SK-N-SH treated with all-trans-retinoic acid at 6 μM for 48 hours (cell line): ENCODE measurements around the gene CXCL3.

Experiments used
- ATAC-seq: fragments of 200-7000 bp; cut with Tn5 transposase; 3 replicates; pipeline ENCODE4 v1.9.1; 2020; ENCODE audit warnings: mild to moderate bottlenecking, moderate library complexity
- ARNTL ChIP-seq: fragments of 450-650 bp; formaldehyde crosslinking; IDR thresholded peaks from 2 replicates; pipeline ENCODE4 v1.5.0; 2020; ENCODE audit warnings: low read depth, mild to moderate bottlenecking, moderate library complexity, borderline replicate concordance
- BACH2 ChIP-seq: fragments of 250-450 bp; sonication (Bioruptor Pico); IDR thresholded peaks from 2 replicates; pipeline ENCODE4 v1.9.0; 2021; ENCODE audit warnings: mild to moderate bottlenecking, borderline replicate concordance
- CSDC2 ChIP-seq: fragments of 250-450 bp; sonication (Bioruptor Pico); IDR thresholded peaks from 2 replicates; pipeline ENCODE4 v1.5.0; 2020; ENCODE audit warnings: mild to moderate bottlenecking, moderate library complexity
- ESRRG ChIP-seq: fragments of 250-450 bp; sonication (Bioruptor Pico); IDR thresholded peaks from 2 replicates; pipeline ENCODE4 v1.6.1; 2021; ENCODE audit warnings: mild to moderate bottlenecking
- GLIS3 ChIP-seq: fragments of 250-450 bp; sonication (Bioruptor Pico); IDR thresholded peaks from 2 replicates; pipeline ENCODE4 v1.5.0; 2020; ENCODE audit warnings: mild to moderate bottlenecking, moderate library complexity
- ISL1 ChIP-seq: fragments of 250-450 bp; sonication (Bioruptor Pico); IDR thresholded peaks from 2 replicates; pipeline ENCODE4 v2.1.2; 2022; ENCODE audit warnings: mild to moderate bottlenecking, moderate library complexity
- OSR1 ChIP-seq: fragments of 250-450 bp; sonication (Bioruptor Pico); IDR thresholded peaks from 2 replicates; pipeline ENCODE4 v1.8.0; 2022; ENCODE audit warnings: moderate library complexity, mild to moderate bottlenecking, inconsistent platforms
- RARB ChIP-seq: fragments of 250-450 bp; sonication (Bioruptor Pico); IDR thresholded peaks from 2 replicates; pipeline ENCODE4 v1.8.0; 2021; ENCODE audit warnings: mild to moderate bottlenecking, moderate library complexity
- SNAI2 ChIP-seq: fragments of 250-450 bp; sonication (Bioruptor Pico); IDR thresholded peaks from 2 replicates; pipeline ENCODE4 v1.5.0; 2020; ENCODE audit warnings: mild to moderate bottlenecking, moderate library complexity
- TCF4 ChIP-seq: fragments of 250-450 bp; sonication (Bioruptor Pico); IDR thresholded peaks from 2 replicates; pipeline ENCODE4 v1.8.0; 2021; ENCODE audit warnings: mild to moderate bottlenecking, moderate library complexity, borderline replicate concordance
- TOX ChIP-seq: fragments of 250-450 bp; sonication (Bioruptor Pico); IDR thresholded peaks from 2 replicates; pipeline ENCODE4 v1.8.0; 2021; ENCODE audit warnings: mild to moderate bottlenecking, moderate library complexity, borderline replicate concordance
- ZC3H10 ChIP-seq: fragments of 250-450 bp; sonication (Bioruptor Pico); IDR thresholded peaks from 2 replicates; pipeline ENCODE4 v1.5.1; 2021; ENCODE audit warnings: mild to moderate bottlenecking, moderate library complexity
- ZFP3 ChIP-seq: fragments of 250-450 bp; sonication (Bioruptor Pico); IDR thresholded peaks from 2 replicates; pipeline ENCODE4 v1.5.0; 2020; ENCODE audit warnings: mild to moderate bottlenecking, moderate library complexity
- ZFP30 ChIP-seq: fragments of 450-650 bp; formaldehyde crosslinking; IDR thresholded peaks from 2 replicates; pipeline ENCODE4 v1.5.0; 2022; ENCODE audit warnings: mild to moderate bottlenecking, moderate library complexity
- ZNF565 ChIP-seq: fragments of 450-650 bp; formaldehyde crosslinking; conservative IDR thresholded peaks from 2 replicates; pipeline ENCODE4 v1.5.0; 2020; ENCODE audit warnings: low read depth, mild to moderate bottlenecking, moderate library complexity
- ZNF70 ChIP-seq: fragments of 450-650 bp; formaldehyde crosslinking; IDR thresholded peaks from 2 replicates; pipeline ENCODE4 v1.5.0; 2020; ENCODE audit warnings: mild to moderate bottlenecking, moderate library complexity
- ZNF8 ChIP-seq: fragments of 450-650 bp; formaldehyde crosslinking; IDR thresholded peaks from 2 replicates; pipeline ENCODE4 v1.5.0; 2020; ENCODE audit warnings: mild to moderate bottlenecking, moderate library complexity
- TF ChIP-seq, protein P1 (sequence below): fragments of 250-450 bp; sonication (Bioruptor Pico); IDR thresholded peaks from 2 replicates; pipeline ENCODE4 v1.8.0; 2020; ENCODE audit warnings: mild to moderate bottlenecking, moderate library complexity, borderline replicate concordance
- TF ChIP-seq, protein P2 (sequence below): fragments of 250-450 bp; sonication (Bioruptor Pico); IDR thresholded peaks from 2 replicates; pipeline ENCODE4 v1.8.0; 2021; ENCODE audit warnings: low read depth, mild to moderate bottlenecking, moderate library complexity, borderline replicate concordance
- TF ChIP-seq, protein P3 (sequence below): fragments of 250-450 bp; sonication (Bioruptor Pico); IDR thresholded peaks from 2 replicates; pipeline ENCODE4 v1.5.1; 2020; ENCODE audit warnings: low read depth, mild to moderate bottlenecking, moderate library complexity
- TF ChIP-seq, protein P4 (sequence below): fragments of 250-450 bp; sonication (Bioruptor Pico); IDR thresholded peaks from 2 replicates; pipeline ENCODE4 v1.5.0; 2020; ENCODE audit warnings: mild to moderate bottlenecking, moderate library complexity
- TF ChIP-seq, protein P5 (sequence below): fragments of 250-450 bp; sonication (Bioruptor Pico); IDR thresholded peaks from 2 replicates; pipeline ENCODE4 v1.5.1; 2021; ENCODE audit warnings: mild to moderate bottlenecking, moderate library complexity

Gene CXCL3

DNA sequence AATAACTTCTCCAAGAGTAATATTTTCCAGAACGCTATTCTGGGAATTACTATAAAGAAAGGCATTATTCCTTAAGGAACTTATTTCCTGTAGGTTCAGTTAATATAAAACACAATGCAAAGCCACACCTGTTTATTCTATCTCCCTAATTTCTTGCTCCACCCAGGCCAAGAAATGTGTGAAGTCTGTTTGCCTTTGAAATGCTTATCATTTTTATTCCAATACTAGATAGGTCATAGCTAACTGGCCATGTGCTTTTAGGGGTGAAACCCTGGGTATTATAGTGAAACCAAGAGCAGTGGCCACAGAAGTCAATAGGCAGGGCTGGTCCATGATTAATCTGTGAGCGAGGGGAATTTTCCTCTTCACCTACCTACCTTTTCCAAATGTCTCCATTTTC, 14.8 kb downstream of the CXCL3 start:
- ATAC-seq, result no peak
- TF ChIP-seq, protein P1, sequence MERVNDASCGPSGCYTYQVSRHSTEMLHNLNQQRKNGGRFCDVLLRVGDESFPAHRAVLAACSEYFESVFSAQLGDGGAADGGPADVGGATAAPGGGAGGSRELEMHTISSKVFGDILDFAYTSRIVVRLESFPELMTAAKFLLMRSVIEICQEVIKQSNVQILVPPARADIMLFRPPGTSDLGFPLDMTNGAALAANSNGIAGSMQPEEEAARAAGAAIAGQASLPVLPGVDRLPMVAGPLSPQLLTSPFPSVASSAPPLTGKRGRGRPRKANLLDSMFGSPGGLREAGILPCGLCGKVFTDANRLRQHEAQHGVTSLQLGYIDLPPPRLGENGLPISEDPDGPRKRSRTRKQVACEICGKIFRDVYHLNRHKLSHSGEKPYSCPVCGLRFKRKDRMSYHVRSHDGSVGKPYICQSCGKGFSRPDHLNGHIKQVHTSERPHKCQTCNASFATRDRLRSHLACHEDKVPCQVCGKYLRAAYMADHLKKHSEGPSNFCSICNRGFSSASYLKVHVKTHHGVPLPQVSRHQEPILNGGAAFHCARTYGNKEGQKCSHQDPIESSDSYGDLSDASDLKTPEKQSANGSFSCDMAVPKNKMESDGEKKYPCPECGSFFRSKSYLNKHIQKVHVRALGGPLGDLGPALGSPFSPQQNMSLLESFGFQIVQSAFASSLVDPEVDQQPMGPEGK (CRISPR knock-in tag), result no peak
- TF ChIP-seq ISL1 (CRISPR knock-in tag) (no peak), BACH2 (no peak), TOX (no peak), RARB (CRISPR knock-in tag) (no peak), ZFP30 (no peak), ZNF565 (no peak), ZFP3 (no peak), ESRRG (CRISPR knock-in tag) (no peak), ZNF8 (CRISPR knock-in tag) (no peak)
- TF ChIP-seq, protein P2, sequence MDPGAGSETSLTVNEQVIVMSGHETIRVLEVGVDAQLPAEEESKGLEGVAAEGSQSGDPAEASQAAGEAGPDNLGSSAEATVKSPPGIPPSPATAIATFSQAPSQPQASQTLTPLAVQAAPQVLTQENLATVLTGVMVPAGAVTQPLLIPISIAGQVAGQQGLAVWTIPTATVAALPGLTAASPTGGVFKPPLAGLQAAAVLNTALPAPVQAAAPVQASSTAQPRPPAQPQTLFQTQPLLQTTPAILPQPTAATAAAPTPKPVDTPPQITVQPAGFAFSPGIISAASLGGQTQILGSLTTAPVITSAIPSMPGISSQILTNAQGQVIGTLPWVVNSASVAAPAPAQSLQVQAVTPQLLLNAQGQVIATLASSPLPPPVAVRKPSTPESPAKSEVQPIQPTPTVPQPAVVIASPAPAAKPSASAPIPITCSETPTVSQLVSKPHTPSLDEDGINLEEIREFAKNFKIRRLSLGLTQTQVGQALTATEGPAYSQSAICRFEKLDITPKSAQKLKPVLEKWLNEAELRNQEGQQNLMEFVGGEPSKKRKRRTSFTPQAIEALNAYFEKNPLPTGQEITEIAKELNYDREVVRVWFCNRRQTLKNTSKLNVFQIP (CRISPR knock-in tag), result no peak
- TF ChIP-seq, protein P3, sequence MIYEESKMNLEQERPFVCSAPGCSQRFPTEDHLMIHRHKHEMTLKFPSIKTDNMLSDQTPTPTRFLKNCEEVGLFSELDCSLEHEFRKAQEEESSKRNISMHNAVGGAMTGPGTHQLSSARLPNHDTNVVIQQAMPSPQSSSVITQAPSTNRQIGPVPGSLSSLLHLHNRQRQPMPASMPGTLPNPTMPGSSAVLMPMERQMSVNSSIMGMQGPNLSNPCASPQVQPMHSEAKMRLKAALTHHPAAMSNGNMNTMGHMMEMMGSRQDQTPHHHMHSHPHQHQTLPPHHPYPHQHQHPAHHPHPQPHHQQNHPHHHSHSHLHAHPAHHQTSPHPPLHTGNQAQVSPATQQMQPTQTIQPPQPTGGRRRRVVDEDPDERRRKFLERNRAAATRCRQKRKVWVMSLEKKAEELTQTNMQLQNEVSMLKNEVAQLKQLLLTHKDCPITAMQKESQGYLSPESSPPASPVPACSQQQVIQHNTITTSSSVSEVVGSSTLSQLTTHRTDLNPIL (CRISPR knock-in tag), result no peak

DNA sequence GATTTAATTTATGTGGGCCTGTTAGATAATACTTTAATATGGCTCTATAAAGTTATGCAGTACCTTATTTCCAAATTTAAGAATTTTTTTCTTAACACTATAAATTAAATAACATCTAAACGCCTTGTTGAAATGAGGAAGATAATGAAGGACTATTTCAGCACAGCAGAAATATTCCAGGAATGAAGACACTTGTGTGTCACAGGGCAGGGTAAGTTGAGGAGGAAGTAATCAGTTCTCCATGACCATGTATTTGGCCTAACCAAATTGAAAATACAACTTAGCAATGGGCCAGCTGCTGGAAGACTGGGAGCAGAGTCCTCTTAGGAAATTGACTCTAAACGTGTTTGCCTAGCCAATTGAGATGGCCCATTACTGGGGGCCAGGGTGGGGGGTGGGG, 16.9 kb downstream of the CXCL3 start:
- ATAC-seq, result no peak
- TF ChIP-seq CSDC2 (CRISPR knock-in tag) (no peak), SNAI2 (CRISPR knock-in tag) (no peak), RARB (CRISPR knock-in tag) (no peak), BACH2 (no peak), ARNTL (no peak), ZNF70 (CRISPR knock-in tag) (no peak), OSR1 (CRISPR knock-in tag) (no peak), ZNF8 (CRISPR knock-in tag) (no peak), GLIS3 (CRISPR knock-in tag) (no peak), TCF4 (CRISPR knock-in tag) (no peak), ZC3H10 (no peak), TOX (no peak), ZFP30 (no peak), ZFP3 (no peak), ESRRG (CRISPR knock-in tag) (no peak)
- TF ChIP-seq, protein P4, sequence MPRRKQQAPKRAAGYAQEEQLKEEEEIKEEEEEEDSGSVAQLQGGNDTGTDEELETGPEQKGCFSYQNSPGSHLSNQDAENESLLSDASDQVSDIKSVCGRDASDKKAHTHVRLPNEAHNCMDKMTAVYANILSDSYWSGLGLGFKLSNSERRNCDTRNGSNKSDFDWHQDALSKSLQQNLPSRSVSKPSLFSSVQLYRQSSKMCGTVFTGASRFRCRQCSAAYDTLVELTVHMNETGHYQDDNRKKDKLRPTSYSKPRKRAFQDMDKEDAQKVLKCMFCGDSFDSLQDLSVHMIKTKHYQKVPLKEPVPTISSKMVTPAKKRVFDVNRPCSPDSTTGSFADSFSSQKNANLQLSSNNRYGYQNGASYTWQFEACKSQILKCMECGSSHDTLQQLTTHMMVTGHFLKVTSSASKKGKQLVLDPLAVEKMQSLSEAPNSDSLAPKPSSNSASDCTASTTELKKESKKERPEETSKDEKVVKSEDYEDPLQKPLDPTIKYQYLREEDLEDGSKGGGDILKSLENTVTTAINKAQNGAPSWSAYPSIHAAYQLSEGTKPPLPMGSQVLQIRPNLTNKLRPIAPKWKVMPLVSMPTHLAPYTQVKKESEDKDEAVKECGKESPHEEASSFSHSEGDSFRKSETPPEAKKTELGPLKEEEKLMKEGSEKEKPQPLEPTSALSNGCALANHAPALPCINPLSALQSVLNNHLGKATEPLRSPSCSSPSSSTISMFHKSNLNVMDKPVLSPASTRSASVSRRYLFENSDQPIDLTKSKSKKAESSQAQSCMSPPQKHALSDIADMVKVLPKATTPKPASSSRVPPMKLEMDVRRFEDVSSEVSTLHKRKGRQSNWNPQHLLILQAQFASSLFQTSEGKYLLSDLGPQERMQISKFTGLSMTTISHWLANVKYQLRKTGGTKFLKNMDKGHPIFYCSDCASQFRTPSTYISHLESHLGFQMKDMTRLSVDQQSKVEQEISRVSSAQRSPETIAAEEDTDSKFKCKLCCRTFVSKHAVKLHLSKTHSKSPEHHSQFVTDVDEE (CRISPR knock-in tag), result no peak
- TF ChIP-seq, protein P1 (CRISPR knock-in tag), result no peak
- TF ChIP-seq, protein P3 (CRISPR knock-in tag), result no peak
- TF ChIP-seq, protein P2 (CRISPR knock-in tag), result no peak
- TF ChIP-seq, protein P5, sequence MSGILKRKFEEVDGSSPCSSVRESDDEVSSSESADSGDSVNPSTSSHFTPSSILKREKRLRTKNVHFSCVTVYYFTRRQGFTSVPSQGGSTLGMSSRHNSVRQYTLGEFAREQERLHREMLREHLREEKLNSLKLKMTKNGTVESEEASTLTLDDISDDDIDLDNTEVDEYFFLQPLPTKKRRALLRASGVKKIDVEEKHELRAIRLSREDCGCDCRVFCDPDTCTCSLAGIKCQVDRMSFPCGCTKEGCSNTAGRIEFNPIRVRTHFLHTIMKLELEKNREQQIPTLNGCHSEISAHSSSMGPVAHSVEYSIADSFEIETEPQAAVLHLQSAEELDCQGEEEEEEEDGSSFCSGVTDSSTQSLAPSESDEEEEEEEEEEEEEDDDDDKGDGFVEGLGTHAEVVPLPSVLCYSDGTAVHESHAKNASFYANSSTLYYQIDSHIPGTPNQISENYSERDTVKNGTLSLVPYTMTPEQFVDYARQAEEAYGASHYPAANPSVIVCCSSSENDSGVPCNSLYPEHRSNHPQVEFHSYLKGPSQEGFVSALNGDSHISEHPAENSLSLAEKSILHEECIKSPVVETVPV (CRISPR knock-in tag), result no peak
